Activated CD4-positive, alpha-beta T cell treated with anti-CD3 and anti-CD28 coated beads, Interleukin-2, Interleukin-6, amounts not matched to agents 100 ng/mL and 50 ng/mL, durations not matched to agents 16 hours and 8 hours (primary cell): ENCODE data around the gene TBRG1.
A peak's percentile ranks its signal among the peaks of the same experiment; 100 is the strongest.

ENCODE experiments used
- DNase-seq: peaks from one replicate; pipeline ENCODE4 v3.0.0-alpha.2; 2020

Gene TBRG1

GRCh38 chr11:124663861-124664260, 41.2 kb downstream of the TBRG1 start:
- DNase-seq = no peak

- DNase-seq = no peak
Observed at GRCh38 chr11:124667601-124668000, 44.9 kb downstream of the TBRG1 start.

- peak; percentile 68 for DNase-seq
Observed at GRCh38 chr11:124669193-124669592, 46.5 kb downstream of the TBRG1 start.

- peak; percentile 14 for DNase-seq
Observed at GRCh38 chr11:124670732-124671131, 48.1 kb downstream of the TBRG1 start.

- DNase-seq = no peak
Observed at GRCh38 chr11:124672536-124673215, 50.0 kb downstream of the TBRG1 start.

- peak; percentile 94 for DNase-seq
Observed at GRCh38 chr11:124673333-124674167, 50.9 kb downstream of the TBRG1 start, which contains the start of the genes SIAE and SPA17. Gene SIAE (minus strand): TSS chr11:124673739. CDS start chr11:124673708, 31 bp downstream. Gene SPA17 (plus strand): TSS chr11:124673904. CDS start chr11:124675265, 1,361 bp downstream.

- no peak for DNase-seq
Observed at GRCh38 chr11:124674168-124674517, 51.5 kb downstream of the TBRG1 start.

GRCh38 chr11:124674571-124674970, 51.9 kb downstream of the TBRG1 start:
- DNase-seq = no peak

- no peak for DNase-seq
Observed at GRCh38 chr11:124676386-124676785, 53.7 kb downstream of the TBRG1 start.

GRCh38 chr11:124678416-124678815, 55.8 kb downstream of the TBRG1 start:
- DNase-seq = no peak

- DNase-seq = no peak
Observed at GRCh38 chr11:124681421-124681820, 58.8 kb downstream of the TBRG1 start.

- no peak for DNase-seq
Observed at GRCh38 chr11:124682443-124682842, 59.8 kb downstream of the TBRG1 start.
